Measurements from ENCODE around the gene RAB27A.

Gene RAB27A

DNA sequence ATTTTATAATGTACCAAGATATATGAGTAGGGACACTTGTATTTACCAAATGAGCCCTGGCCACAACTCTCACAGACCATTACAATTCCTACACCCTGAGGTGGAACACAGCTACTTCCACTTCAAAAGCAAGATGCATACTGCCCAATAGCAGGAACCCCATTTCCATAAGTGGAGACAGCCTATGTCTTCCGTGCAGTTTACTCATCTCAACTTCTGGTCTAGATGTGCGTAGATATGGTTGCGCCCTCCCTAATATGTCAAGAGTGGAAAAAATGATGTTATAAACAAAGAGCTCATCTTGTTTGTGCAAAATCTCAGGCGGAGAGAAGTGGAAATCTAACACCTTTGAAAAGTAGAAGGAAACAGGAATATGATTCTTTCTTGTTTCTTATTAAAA is 44.6 kb downstream of the RAB27A start:
- Histone ChIP-seq H3K4me1 (ENCODE audit: insufficient read depth, low read length, severe bottlenecking) (peaks cover 4% of the 10 kb centered on the region), H3K9me3 (ENCODE audit: low read length) (no peaks in the 10 kb centered on the region), H3K9ac (ENCODE audit: low read length) (no peak overlapping the region), H3K79me2 (ENCODE audit: insufficient read depth, low read length) (no peaks in the 10 kb centered on the region), H3K27ac (ENCODE audit: low read depth, low read length, poor library complexity, severe bottlenecking) (no peak overlapping the region), H4K20me1 (ENCODE audit: insufficient read depth, low read length) (no peaks in the 10 kb centered on the region), H3K9me2 (ENCODE audit: low read depth, low read length) (no peaks in the 10 kb centered on the region), H3F3A (ENCODE audit: insufficient read depth, low read length) (no peaks in the 10 kb centered on the region), H3K27me3 (ENCODE audit: insufficient read depth, low read length) (no peaks in the 10 kb centered on the region), H3K36me3 (ENCODE audit: insufficient read depth, low read length) (no peaks in the 10 kb centered on the region), H3K4me2 (ENCODE audit: low read length) (no peak overlapping the region), H3K4me3 (ENCODE audit: low read depth, low read length, poor library complexity, severe bottlenecking) (no peak overlapping the region), H2AFZ (ENCODE audit: low read length) (no peak overlapping the region)
- TF ChIP-seq, protein P1, sequence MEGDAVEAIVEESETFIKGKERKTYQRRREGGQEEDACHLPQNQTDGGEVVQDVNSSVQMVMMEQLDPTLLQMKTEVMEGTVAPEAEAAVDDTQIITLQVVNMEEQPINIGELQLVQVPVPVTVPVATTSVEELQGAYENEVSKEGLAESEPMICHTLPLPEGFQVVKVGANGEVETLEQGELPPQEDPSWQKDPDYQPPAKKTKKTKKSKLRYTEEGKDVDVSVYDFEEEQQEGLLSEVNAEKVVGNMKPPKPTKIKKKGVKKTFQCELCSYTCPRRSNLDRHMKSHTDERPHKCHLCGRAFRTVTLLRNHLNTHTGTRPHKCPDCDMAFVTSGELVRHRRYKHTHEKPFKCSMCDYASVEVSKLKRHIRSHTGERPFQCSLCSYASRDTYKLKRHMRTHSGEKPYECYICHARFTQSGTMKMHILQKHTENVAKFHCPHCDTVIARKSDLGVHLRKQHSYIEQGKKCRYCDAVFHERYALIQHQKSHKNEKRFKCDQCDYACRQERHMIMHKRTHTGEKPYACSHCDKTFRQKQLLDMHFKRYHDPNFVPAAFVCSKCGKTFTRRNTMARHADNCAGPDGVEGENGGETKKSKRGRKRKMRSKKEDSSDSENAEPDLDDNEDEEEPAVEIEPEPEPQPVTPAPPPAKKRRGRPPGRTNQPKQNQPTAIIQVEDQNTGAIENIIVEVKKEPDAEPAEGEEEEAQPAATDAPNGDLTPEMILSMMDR (IDR thresholded peaks at IDR 0.05; ENCODE audit: low read length) = no peak
- TF ChIP-seq EZH2 (IDR thresholded peaks at IDR 0.05; ENCODE audit: borderline replicate concordance, low read length) = no peak

DNA sequence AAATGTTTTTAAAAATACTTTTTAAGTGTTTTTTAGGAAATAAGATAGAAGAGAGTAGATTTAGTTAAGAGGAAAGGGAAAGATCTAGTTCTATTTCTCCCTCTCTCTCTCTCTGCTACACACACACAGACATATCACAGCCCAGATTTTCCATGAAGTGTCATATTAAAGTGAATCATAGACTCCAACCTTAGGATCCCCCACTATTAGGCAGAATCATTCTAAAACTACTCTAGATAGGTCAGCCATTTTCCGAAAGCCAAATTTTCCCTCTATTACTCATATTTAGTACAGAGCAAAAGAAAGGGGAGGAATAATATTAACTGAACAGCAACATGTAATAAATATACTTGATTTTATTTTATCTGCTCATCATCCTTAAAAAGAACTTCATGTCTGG is 47.7 kb downstream of the RAB27A start:
- Histone ChIP-seq H3K9me2 (ENCODE audit: low read depth, low read length) (no peaks in the 10 kb centered on the region), H3F3A (ENCODE audit: insufficient read depth, low read length) (no peaks in the 10 kb centered on the region), H2AFZ (ENCODE audit: low read length) (no peak overlapping the region), H3K4me2 (ENCODE audit: low read length) (no peak overlapping the region), H3K79me2 (ENCODE audit: insufficient read depth, low read length) (no peaks in the 10 kb centered on the region), H3K4me1 (ENCODE audit: insufficient read depth, low read length, severe bottlenecking) (no peaks in the 10 kb centered on the region), H3K9ac (ENCODE audit: low read length) (no peak overlapping the region), H3K36me3 (ENCODE audit: insufficient read depth, low read length) (no peaks in the 10 kb centered on the region), H3K27ac (ENCODE audit: low read depth, low read length, poor library complexity, severe bottlenecking) (no peak overlapping the region), H3K9me3 (ENCODE audit: low read length) (no peaks in the 10 kb centered on the region), H3K4me3 (ENCODE audit: low read depth, low read length, poor library complexity, severe bottlenecking) (no peak overlapping the region), H4K20me1 (ENCODE audit: insufficient read depth, low read length) (no peaks in the 10 kb centered on the region), H3K27me3 (ENCODE audit: insufficient read depth, low read length) (no peaks in the 10 kb centered on the region)
- TF ChIP-seq, protein P1 (IDR thresholded peaks at IDR 0.05; ENCODE audit: low read length) = no peak
- no peak for TF ChIP-seq EZH2 (IDR thresholded peaks at IDR 0.05; ENCODE audit: borderline replicate concordance, low read length)

DNA sequence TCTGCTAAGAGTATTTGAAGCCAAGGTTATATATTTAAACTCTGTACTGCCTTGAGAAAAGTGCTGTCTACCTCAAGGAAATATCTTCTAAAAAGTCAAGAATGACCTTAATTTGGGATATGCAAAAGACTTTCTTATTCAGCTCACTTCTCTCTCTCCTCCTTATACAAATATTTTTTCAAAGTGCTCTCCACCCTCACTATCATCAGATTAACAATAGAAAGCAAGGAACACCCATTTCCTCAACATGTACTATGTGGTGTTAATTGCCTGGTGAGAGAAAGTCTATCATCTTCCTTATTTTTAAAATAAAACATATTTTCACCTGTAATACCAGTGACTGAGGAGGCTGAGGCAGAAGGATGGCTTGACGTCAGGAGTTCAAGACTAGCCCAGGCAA is 48.4 kb downstream of the RAB27A start:
- no peak overlapping the region for H3K9ac ChIP-seq (ENCODE audit: low read length)
- no peaks in the 10 kb centered on the region for H4K20me1 ChIP-seq (ENCODE audit: insufficient read depth, low read length)
- H3K4me3 ChIP-seq (ENCODE audit: low read depth, low read length, poor library complexity, severe bottlenecking) = no peak overlapping the region
- H3K79me2 ChIP-seq (ENCODE audit: insufficient read depth, low read length) = no peaks in the 10 kb centered on the region
- H2AFZ ChIP-seq (ENCODE audit: low read length) = no peak overlapping the region
- H3K27me3 ChIP-seq (ENCODE audit: insufficient read depth, low read length) = no peaks in the 10 kb centered on the region
- H3K9me3 ChIP-seq (ENCODE audit: low read length) = no peaks in the 10 kb centered on the region
- no peak overlapping the region for H3K4me2 ChIP-seq (ENCODE audit: low read length)
- no peaks in the 10 kb centered on the region for H3K36me3 ChIP-seq (ENCODE audit: insufficient read depth, low read length)
- H3K9me2 ChIP-seq (ENCODE audit: low read depth, low read length) = no peaks in the 10 kb centered on the region
- H3K27ac ChIP-seq (ENCODE audit: low read depth, low read length, poor library complexity, severe bottlenecking) = no peak overlapping the region
- H3K4me1 ChIP-seq (ENCODE audit: insufficient read depth, low read length, severe bottlenecking) = no peaks in the 10 kb centered on the region
- TF ChIP-seq, protein P1 (IDR thresholded peaks at IDR 0.05; ENCODE audit: low read length) = no peak
- TF ChIP-seq EZH2 (IDR thresholded peaks at IDR 0.05; ENCODE audit: borderline replicate concordance, low read length) = no peak
- H3F3A ChIP-seq (ENCODE audit: insufficient read depth, low read length) = no peaks in the 10 kb centered on the region
